NCI-H1694 treated with DMSO at 0.1 percent for 48 hours (cell line): ENCODE data around the gene COG3.
"Not testable (repeated sequence)": the region's sequence is repeated elsewhere in the genome, so short reads cannot be mapped to it uniquely, and the experiment has no call there.

Source experiments
- DNase-seq: peaks from one replicate; lab custom pipeline; 2025; lab: John Stamatoyannopoulos, UW

Gene COG3

GRCh38 chr13:45464687-45465453 is at the start of gene COG3:
TSS of gene COG3 (plus strand) at chr13:45464939. CDS start at chr13:45465037, 98 bp downstream.
- DNase-seq = peak; percentile 96

GRCh38 chr13:45415112-45415511 is 49.6 kb upstream of the COG3 start:
- no peak for DNase-seq

- DNase-seq = no peak
Measured at GRCh38 chr13:45416516-45417128, 48.1 kb upstream of the COG3 start.

GRCh38 chr13:45417790-45418534 is 46.8 kb upstream of the COG3 start, which contains the start of gene SLC25A30:
TSS of gene SLC25A30 (minus strand) at chr13:45418373. CDS start at chr13:45411425, 6,948 bp downstream.
- DNase-seq = peak; percentile 57

- not testable (repeated sequence) for DNase-seq
Measured at GRCh38 chr13:45419389-45419788, 45.4 kb upstream of the COG3 start.

- DNase-seq = no peak
Measured at GRCh38 chr13:45419945-45420344, 44.8 kb upstream of the COG3 start.

- DNase-seq = no peak
Measured at GRCh38 chr13:45422731-45423292, 41.9 kb upstream of the COG3 start.

- not testable (repeated sequence) for DNase-seq
Measured at GRCh38 chr13:45426056-45426841, 38.5 kb upstream of the COG3 start.

GRCh38 chr13:45432737-45433380 is 31.9 kb upstream of the COG3 start:
- DNase-seq = no peak

- DNase-seq = no peak
Measured at GRCh38 chr13:45433381-45433790, 31.4 kb upstream of the COG3 start.

- DNase-seq = no peak
Measured at GRCh38 chr13:45434556-45435371, 30.0 kb upstream of the COG3 start.

- no peak for DNase-seq
Measured at GRCh38 chr13:45436332-45436731, 28.4 kb upstream of the COG3 start.

- no peak for DNase-seq
Measured at GRCh38 chr13:45436953-45437352, 27.8 kb upstream of the COG3 start.

GRCh38 chr13:45437947-45438346 is 26.8 kb upstream of the COG3 start:
- no peak for DNase-seq

GRCh38 chr13:45439008-45439407 is 25.7 kb upstream of the COG3 start:
- no peak for DNase-seq

- DNase-seq = no peak
Measured at GRCh38 chr13:45439781-45440462, 24.8 kb upstream of the COG3 start.

- DNase-seq = no peak
Measured at GRCh38 chr13:45441633-45442032, 23.1 kb upstream of the COG3 start.

GRCh38 chr13:45445053-45445452 is 19.7 kb upstream of the COG3 start:
- DNase-seq = no peak

- no peak for DNase-seq
Measured at GRCh38 chr13:45446181-45446580, 18.6 kb upstream of the COG3 start.
